ENCODE data around the gene RBBP7. TPM values are rescaled to one million over a fixed set of nuclear protein-coding genes. Genes with fewer than 3 reads are reported as not detected.
"Not testable (repeated sequence)": the region's sequence is repeated elsewhere in the genome, so short reads cannot be mapped to it uniquely, and the experiment has no call there.

RBBP7 gene
- total RNA-seq, 1 experiment from 2014 or later = 89.0 TPM

DNA sequence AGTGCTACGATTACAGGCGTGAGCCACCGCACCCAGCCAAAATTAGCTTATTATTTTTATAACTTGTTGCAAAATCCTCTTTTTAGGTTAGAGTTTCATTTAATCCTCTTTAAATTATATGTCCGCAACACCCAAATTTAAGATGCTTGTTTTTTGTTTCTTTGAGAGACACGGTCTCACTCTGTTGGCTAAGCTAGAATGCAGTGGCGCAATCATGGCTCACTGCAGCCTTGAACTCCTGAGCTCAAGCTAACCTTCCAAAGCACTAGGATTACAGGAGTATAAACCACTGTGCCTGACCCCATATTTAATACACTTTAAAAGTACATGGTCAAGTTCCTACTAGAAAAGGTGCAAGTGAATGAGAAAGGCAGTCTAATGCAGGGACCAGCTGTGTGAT lies 2.2 kb downstream of the RBBP7 start:
- DNase-seq (ENCODE audit: low spot score) = no peak

DNA sequence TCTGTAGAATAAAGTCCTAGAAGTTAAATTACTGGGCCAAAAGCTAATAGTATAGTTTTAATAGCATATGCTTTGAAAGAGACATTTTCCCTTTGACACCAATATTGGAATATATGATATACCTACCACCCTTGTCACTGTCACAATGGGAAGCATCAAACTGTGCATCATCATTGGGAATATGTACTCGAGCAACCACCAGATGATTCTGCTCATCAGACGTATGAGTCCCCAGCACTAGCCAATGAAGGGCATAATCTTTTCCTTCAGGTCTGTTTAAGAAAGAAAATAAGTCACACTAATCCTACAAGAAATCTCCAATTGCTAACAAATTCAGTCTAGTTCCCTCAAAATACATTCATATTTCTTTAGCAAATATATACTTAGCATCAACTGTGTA lies 7.3 kb downstream of the RBBP7 start:
- DNase-seq (ENCODE audit: low spot score) = no peak

DNA sequence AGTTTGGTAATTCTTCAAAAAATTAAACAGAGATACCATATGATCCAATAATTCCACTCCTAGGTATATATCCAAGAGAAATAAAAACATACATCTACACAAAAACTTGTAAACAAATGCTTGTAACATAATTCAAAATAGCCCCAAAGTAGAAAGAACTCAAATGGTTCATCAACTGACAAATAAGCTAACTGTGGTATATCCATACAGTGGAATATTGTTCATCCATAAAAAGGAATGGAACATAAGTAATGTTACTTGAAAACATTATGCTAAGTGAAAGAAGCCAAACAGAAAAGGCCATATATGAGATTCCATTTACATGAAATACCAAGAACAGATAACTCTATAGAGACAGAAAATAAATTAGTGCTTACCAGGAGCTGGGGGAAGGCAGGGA lies 13.4 kb downstream of the RBBP7 start:
- no peak for DNase-seq (ENCODE audit: low spot score)

DNA sequence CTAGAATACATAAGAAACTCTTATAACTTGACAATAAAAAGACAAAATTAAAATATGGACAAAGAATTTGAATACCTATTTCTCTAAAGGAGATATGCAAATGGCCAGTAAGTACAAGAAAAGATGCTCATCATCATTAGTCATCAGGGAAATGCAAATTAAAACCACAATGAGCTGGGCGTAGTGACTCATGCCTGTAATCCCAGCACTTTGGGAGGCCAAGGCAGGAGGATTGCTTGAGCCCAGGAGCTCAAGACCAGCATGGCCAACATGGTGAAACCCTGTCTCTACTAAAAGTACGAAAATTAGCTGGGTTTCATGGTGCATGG lies 14.1 kb downstream of the RBBP7 start:
- not testable (repeated sequence) for DNase-seq (ENCODE audit: low spot score)

DNA sequence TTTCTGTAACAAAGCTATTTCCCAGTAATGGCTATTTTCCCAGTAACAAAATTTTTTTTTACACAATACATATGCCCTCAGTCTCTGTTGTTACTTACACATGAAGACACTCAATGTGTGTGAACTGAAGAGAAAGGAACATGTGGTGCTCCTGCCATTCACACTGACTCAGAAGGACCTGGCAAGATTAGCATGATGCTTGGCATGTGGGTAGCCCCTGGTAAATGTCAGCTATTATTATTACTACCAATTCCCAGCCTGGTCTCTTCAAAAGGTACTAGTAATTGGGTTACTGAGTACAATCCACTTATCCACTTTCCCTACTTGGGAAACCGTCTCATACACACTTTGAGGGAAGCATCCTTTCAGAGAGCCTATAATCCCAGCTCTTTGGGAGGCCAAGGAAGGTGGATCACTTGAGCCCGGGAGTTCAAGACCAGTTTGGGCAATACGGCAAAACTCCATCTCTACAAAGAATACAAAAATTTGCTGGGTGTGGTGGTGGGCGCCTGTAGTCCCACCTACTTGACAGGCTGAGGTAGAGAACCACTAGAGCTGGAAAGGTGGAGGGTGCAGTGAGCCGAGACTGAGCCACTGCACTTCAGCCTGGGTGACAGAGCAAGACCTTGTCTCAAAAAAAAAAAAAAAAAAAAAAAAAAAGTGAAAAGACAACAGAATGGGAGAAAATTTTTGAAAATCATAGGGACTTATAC lies 14.6 kb downstream of the RBBP7 start:
- no peak for DNase-seq (ENCODE audit: low spot score)

DNA sequence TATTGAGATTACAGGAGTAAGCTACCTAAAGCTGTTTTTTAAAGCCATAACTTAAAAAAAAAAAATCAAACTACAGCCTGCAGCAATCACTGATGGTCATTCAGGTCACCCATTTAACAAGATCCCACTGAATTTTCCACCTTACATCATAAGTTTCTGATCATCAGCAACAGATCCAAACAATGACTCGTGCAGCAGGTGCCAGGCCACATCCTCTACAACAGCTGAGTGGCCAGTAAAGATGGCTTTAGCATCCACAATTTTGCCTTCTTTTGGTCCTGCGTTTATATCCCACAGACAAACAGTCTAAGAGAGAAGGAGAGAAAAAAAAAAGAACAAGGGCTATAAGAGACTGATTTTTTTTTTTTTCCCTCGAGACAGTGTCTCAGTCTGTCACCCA lies 16.6 kb downstream of the RBBP7 start:
- no peak for DNase-seq (ENCODE audit: low spot score)

DNA sequence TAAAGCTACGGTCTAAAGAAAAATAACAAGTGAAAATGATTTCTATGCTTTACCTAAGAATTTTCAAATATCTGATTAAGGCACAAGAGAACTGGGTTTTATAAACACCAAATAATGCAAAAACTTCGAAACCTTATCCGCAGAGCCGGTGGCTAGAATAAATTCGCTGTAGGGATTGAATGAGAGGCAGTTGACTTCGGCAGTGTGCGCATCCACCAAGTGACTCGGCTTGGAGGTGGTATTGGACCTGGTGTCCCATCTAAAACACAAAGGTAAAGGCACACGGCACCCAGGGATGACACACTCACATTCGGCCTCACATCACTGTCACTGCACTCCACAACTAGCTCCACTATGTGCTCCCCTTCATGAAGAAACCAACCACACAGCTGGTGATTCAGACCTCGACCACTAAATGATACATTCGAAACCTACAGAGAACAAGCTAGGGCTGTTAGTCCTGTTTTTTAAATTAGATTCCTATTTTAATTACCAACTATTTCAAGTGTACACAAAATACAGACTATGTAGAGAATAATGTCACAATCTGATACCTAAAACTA lies 17.5 kb downstream of the RBBP7 start:
- no peak for DNase-seq (ENCODE audit: low spot score)

DNA sequence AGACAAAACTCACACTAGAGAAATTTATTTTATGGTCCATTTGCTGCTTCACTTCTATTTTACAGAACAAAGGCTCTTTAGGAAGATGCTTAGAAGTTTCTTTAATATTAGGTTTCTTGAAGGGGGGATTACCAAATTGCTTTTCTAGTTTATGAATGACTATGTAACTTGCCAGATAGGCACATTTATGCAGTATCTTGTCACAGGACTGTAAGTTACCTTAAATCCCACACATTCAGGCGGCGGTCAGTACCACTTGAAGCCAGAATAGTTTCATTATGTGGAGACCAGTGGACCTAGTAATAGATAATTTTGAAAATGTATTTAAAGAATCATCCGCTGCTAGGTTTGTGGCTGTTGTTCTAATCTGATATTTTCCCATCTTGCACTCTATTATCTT lies 18.3 kb downstream of the RBBP7 start:
- DNase-seq (ENCODE audit: low spot score) = no peak

DNA sequence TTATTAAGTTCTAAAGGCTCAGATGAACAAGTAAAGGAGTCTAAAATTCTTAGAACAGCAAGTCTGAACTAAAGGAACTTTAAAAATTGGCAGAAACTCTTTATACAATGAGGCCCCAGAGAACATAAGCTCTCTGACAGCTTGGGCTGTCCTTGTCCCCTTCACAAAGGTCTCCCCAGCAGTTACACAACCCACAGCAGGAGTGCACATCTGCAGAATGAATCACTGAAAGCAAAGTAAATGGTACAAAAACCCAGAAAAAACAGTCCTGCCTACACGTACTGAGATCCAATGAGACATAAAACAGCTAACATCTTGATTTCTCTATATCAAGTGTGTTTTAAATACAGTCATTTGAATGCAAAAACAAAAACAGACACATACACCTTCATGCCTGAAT lies 18.7 kb downstream of the RBBP7 start:
- no peak for DNase-seq (ENCODE audit: low spot score)

DNA sequence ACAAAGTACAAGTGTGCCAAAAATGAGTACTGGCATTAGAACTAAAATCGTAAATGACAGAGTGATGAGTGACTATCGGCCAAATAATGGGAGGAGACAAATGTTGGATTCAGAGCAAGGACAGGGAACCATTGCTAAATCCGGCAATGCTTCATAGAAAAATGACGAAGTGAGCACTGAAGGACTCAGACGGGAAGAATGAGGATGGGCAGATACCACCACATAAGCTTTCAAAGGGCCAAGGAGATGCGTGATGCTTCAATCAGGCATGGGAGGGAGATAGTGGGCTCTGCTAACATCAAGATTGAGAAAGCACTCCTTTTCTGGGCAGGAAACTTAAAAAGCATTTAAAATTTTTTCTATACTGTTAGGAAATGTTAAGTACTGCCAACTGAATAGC lies 21.6 kb downstream of the RBBP7 start:
- no peak for DNase-seq (ENCODE audit: low spot score)

DNA sequence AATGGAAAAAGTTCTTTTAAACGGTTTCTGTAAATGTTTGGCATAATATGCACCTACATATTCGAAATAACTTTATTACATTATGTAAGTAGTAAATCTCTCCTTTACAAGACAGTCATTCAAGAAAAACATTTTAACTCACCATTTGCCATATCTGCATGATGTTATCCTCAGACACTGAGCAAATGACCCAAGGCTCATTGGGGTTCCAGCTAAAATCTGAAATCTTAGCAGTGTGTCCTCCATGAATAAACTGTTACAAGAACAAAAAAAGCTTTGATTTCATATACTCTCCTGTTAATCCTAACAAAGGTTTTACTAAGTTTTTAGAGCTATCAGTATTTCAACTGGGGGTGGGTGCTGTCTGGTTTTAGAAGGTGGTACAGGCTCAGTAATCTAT lies 24.5 kb downstream of the RBBP7 start:
- DNase-seq (ENCODE audit: low spot score) = no peak

DNA sequence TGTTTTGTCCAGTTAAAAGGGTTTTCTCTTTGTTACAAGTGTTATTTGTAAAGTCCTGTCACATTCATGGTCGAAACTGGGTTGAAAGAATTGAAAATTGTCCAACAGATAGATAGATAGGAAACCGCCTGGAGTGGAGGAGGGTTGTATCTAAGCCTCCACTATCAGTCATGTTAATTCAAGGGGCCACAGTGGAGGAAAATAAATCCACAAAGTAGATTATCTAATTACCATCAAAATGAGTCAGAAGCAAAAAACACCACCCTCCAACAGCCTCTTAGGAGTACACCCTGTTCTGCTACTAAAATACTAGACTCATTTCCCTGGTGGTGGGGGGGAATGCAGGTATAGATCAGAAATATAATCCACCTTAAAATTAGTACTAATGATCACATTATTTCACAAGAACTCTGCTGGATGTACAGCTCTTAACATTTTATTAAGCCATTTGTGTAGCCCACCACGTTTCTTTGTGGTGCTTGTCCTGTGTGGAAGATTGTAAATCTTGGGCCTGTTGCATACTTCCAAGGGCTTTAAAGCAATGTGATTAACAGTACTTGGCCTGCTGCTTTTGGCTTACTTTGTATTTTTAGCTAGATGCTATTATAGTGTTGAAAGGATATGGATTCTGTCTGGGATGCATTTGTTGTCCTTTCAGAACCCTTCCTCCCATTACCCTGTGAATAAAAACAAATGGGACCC lies 26.8 kb downstream of the RBBP7 start:
- no peak for DNase-seq (ENCODE audit: low spot score)

DNA sequence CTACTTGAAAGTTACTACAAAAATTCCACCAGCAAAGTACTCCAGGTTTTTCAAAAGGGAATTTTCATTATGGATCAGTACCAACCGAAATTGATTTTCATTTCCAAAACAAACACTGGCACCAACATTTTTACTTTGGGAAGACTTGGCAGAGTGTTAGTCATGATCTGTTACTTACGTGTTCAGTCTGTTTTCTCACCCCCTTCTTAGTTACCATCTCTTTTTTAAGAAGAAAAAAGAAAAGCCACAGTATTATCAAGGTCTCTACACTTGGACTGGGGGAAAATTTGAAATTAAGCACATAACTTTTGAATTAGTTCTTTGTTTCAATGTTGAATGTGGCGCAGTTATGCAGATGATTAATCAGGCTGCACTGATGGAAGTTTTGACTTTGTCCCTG lies 27.5 kb downstream of the RBBP7 start:
- DNase-seq (ENCODE audit: low spot score) = no peak

DNA sequence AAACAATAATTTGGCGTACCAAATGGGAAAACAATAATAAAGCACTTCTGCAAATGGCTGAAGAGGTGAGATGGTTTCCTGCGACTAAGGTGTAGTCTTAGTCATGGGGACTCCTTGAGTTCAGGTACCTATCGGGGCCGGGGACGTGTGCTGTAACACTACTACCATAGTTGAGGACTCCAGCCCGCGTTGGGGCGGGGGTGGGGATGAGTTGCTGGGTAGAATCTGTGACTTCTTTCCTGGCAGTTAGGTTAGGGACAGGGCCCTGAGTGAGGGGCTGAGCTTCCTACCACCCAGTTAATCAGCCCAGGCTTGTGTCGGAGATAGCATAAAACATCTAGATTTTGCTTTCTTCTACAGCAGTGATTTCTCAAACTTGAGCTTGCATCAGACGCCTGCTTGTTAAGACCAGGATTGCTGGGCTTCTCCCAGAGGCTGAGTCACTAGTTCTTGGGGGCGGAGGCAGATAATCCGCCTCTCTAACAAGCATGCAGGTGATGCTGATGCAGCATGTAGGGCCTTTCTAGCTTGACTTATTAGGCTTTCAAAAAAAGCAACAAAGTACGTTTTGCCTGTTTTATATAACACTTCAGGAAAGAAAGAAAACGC lies 30.2 kb downstream of the RBBP7 start:
- no peak for DNase-seq (ENCODE audit: low spot score)

DNA sequence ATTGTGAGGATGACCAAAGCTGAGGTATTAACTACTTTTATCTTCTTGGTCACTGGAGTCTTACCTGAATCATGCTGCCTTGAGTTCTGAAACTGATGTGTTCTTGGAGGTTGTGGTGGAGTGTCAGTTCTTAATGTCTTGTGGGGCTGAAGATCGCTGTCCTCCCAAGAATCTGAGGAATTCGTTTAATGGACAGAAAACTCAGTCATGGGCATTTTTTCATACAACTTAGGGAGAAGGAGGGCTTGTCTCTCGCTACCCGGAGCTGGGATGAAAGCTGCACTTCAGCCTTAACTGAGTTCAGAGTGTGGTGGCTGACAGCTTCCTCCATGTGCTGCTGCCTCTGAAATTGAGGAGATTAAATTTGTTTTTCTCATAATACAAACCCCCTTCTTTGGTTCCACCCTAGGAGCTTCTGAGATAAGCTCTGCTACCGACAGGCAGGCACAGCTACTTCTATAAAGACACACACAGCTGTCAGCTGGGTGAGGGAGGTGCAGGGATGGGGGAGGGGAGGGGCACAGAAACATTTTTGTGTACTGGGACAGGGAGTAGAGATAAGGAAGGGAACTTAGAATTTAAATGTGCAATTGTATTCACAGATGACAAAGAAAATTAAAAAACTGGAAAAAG lies 30.8 kb downstream of the RBBP7 start:
- no peak for DNase-seq (ENCODE audit: low spot score)

DNA sequence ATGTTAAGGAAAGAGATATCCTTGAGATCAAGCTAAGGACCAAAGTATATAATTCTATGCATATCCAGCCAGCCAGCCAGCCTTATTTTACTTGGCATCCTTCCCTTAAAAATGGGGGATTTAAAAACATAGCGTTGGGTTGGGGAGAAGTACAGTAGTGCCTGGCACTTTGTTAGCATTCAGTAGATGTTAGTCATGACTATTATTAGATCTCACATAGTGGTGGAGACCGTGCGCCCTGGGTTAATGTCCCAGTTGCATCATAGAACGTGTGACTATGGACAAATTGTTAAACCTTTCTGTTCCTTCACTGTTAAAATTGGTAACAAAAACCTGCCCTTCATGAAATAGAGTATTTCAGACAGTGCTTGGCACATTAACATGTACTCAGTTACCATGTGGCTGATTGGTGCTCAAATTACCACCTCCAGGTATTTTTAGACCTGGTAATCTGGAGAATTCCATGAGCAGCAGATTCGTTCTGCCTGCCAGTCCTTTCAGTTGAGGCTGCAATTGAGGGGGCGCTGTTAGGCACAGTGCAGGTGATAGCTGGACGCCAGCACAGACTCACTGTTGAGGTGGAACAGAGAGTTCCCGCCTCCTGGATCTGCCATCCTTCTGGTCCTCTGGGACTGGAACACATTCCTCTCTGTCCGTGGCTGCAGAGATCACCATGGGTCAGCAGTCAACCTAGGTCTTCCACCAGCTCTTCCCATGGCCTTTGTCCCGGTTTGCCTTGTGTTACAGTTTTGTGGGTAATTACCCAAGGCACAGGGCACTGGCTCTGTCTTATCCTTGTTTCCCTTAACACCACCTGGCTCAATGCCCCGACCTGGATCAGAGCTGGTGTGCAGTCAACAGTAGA lies 31.7 kb downstream of the RBBP7 start:
- no peak for DNase-seq (ENCODE audit: low spot score)

DNA sequence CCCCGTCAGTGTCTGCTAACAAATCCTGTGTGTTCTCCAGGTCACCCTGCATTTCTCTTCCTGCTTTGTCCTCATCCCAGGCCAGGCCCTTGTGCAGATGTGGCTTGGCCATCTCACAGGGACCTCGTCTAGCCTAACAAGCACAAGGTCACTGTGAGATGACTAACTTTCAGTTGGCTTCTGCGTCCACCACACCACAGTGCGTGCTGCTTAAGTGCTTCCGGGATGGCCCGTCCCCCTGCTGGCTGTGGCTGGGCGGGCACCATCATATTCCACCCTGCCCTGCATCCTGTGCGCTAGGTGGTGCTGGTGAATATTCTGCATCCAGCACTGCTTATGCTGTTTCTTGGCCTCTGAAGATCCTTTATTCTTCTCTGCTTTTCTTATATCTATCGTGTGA lies 33.8 kb downstream of the RBBP7 start:
- peak; percentile 70 for DNase-seq (ENCODE audit: low spot score)

DNA sequence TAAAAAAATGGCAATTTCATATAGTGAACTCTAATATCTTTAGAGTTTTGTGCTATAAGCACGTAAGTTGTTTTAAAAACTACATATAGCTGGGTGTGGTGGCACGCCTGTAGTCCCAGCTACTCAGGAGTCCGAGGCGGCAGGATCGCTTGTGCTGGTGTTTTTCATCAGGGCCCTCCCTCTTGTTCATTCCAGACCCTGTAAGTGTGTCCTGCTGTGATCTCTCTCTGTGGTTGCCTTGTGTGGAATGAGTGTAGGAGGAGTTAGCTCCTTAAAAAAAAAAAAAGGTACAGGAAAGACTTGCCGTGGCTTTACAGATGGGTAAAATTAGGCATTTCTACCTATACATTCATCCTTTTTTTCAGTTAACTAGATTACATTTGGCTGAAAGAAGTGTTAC lies 35.4 kb downstream of the RBBP7 start:
- DNase-seq (ENCODE audit: low spot score) = no peak

DNA sequence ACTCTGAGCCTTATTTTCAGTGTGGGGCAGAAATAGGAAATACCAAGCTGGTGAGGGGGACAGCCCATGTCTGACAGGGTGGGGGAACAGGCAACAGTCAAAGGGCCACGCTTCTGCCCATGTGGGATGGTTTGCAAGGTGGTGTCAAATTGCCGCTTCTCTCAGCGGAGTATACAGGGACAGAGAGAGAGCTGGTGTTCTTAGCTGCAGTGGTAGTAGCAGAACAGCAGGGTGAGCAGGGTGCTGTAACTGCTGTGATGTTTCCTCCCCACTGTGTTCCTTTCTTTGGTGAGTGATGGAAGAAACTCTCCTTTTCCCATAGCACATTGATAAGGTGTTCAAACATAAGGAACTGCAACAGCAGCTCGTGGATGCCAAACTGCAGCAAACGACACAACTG lies 37.9 kb downstream of the RBBP7 start:
- DNase-seq (ENCODE audit: low spot score) = no peak

DNA sequence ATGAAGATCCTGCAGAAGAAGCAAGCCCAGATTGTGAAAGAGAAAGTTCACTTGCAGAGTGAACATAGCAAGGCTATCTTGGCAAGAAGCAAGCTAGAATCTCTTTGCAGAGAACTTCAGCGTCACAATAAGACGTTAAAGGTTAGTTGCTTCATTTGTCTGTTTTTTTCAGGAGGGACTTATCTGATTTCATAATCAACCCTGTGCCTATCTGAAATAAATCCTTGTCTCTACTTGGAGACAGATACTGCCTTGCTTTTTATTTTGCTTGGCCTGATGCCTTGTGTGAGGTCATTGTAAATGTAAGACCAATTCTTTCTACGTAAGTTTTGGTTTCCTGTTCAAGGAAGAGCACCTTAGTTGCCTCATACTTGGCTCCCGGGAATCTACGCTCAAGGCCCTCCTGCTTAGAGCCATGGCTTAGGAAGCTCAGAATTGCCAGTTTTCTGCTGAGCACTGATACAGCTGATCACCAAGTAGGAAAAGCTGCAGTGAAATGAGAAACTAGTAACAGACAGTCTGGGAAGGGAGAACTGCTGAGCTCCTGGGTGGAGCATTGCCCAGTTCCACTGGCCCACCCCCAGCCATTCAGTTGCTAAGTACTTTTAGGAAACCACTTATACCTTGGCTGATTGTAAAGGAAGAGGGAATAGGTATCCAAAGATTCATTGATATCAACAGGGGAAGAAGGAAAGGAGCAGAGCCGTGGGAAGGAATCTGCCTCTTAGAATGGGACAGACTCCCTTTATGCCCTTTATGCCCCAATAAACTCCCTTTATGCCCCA lies 41.8 kb downstream of the RBBP7 start:
- DNase-seq (ENCODE audit: low spot score) = no peak

DNA sequence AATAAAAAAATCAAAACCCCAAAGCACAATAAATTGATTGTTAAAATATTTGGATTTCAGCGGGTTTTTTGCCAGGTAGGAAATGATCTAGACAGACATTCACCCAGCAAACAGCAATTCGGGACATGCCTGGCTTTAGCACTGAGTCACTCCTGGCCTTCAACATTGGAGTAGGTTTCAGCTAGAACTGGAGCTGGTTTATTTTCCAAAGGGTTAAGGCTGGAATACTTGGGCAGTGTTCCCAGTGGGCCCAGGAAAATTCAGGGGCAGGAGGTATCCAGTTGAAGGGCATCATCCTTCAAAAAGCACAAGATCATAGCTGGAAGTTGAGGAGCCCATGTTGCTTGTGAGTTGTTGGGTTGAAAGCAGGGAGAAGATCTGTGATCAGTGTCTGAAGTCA lies 42.9 kb downstream of the RBBP7 start:
- DNase-seq (ENCODE audit: low spot score) = no peak
